GM18508 (cell line): Measurements from ENCODE around the gene IFRD2.

Experiments used
- ATAC-seq: cut with Tn5 transposase; IDR thresholded peaks from one replicate; pipeline ENCODE4 v1.9.1; 2021; ENCODE audit warnings: moderate number of reproducible peaks; ENCODE audit not compliant: insufficient read depth, unreplicated experiment

Gene IFRD2, protein sequence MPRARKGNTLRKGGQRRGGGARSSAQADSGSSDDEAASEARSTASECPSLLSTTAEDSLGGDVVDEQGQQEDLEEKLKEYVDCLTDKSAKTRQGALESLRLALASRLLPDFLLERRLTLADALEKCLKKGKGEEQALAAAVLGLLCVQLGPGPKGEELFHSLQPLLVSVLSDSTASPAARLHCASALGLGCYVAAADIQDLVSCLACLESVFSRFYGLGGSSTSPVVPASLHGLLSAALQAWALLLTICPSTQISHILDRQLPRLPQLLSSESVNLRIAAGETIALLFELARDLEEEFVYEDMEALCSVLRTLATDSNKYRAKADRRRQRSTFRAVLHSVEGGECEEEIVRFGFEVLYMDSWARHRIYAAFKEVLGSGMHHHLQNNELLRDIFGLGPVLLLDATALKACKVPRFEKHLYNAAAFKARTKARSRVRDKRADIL

DNA sequence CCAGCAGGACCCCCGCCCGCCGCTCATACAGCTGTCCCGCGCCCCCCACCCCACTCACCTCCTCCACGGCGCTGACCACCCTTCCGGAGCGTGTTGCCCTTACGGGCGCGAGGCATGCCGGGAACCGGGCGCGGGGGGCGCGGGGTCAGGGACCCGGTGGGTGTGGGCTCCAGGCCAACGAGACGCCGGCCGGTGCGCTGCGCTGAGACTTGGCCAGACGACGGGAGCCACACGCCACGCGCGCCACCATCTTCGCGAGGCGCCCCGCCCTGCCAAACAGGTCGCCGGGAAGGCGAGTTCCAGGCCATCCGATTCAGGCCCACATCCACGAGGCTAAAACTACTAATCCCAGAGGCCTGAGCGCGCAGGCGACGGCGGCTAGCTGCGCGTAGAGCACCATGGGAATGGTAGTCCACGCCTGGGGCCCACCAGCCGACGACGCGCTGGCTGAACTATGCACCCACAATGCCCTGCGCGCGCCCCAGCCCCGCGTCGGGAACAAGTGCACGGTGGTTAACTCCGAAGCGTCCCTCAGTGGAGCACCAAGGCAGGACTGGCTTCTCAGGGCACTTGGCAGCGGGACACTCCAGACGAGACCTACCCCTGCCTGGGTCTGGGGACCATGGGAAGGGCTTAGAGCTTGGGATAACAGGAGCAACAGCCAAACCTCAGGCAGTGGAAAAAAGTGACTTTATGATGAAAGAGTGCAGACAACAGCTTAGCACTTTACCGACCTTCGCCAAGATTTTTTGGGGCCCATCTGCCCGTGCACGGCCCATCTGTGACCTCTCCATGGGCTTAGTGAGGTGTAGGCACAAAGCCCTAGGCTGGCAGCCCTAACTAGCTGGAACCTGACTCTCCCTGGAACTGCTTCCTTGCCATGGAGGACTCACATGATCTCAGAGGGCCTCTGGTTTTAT lies at the start of gene IFRD2:
TSS of gene IFRD2 (minus strand) at position 271 of the 920 bp plus-strand sequence. CDS start at position 116, 155 bp downstream.
- peak; percentile 76 for ATAC-seq

DNA sequence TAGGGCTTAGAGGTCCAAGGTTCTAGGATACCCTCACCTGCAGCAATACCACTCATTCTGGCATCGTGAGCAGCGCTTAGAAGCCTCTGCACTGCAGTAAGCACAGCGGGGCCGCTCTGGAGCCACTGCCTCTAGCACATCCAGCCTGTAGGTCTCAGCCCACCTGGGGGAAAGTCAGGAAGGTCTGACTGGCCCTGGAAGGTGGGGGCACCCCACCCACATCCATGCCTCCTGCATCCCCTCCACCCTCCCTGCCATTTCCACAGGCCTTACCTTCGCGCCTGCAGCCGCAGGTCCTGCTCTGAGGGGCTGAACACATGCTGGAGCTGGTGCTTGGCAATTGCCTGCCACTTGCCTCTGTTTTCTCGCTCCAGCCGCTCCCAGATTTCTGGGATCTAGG lies 49.3 kb upstream of the IFRD2 start:
- ATAC-seq, result no peak

- ATAC-seq, result no peak
Observed at GRCh38 chr3:50340448-50341329, 48.5 kb upstream of the IFRD2 start, which contains the start of gene RASSF1. RASSF1 (minus strand) TSS chr3:50340836; CDS start chr3:50340805, 31 bp downstream.

- ATAC-seq, result no peak
Observed at GRCh38 chr3:50340147-50340447, 47.9 kb upstream of the IFRD2 start.

- ATAC-seq, result no peak
Observed at GRCh38 chr3:50339485-50340146, 47.4 kb upstream of the IFRD2 start.

DNA sequence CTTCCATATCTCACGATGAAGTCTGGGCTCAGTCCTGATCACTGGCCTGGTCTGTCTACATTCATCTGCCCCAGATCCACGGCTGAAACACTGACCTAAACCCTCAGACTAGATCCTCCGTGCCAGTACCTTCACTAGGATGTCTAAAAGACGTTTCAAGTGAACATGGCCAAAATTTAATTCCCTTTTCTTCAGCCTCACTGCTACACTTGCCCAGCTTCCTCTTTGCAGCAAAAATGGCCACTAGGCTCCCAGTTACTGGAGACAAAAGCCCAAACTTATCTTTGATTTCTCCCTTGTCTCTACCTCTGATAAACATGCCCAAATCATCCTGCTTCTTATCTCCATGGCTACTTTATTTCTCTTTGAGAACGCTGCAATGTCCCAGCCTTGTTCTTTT lies 46.7 kb upstream of the IFRD2 start:
- ATAC-seq, result no peak

GRCh38 chr3:50337175-50337861 lies 45.1 kb upstream of the IFRD2 start:
- ATAC-seq, result peak; percentile 48

- peak; percentile 8 for ATAC-seq
Observed at GRCh38 chr3:50336452-50337174, 44.4 kb upstream of the IFRD2 start.

DNA sequence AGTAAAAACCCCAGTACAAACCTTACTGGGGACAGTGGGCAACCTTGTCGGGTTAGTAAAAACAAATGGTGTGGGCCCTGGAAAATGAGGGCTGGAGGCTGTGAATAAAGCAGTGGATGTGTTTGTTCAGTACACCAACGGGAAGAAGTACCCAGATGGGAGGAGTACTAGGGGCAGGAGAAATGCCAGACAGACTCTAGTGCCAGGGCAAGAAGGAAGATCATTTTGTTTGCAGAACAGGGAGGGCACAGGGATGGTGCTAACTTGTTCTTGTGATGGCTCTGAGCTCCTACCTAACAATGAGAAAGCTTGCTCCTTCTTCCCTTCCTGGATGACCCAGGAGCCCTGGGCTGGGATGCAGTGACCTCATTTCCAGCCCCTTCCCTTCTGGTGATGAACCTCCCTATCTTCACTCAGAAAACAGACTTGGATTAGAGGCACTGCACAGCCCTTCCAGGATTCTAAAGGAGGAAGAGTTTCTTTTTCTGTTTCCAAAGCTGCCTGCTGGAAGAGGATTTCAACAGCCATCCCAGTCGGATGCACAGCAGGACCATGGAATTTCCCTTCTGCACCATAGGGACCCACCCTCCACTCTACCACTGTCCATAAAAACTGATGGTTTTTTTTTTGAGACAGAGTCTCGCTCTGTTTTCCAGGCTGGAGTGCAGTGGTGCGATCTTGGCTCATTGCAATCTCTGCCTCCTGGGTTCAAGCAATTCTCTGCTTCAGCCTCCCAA lies 42.3 kb upstream of the IFRD2 start:
- ATAC-seq, result no peak

DNA sequence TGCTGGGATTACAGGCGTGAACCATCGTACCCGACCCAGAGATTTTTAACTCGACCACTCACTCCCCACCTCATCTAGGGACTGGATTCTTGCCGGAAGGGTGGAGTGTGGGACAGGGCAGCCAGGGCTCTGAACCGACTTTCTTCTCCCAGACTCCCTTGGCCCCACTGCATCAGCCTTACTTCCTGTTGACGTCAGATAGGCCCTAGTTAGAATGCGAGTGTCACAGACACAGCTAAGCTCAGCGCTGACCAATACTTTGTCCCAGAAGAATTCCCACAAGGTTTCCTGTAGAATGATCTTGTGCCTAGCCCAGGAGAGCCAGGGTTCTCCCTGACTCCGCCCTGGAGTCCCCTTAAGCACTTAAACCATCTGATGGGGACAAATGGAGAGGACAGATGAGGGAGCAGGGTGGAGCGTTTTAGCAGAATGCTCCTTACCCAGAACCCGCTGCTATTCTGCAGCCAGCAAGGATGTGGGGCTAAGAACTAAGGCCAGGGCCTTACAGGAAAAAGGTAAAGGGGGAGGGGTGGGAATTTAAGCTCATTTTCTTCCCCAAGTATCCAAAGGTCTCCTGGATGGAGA lies 41.6 kb upstream of the IFRD2 start:
- ATAC-seq, result no peak

GRCh38 chr3:50331364-50331907 lies 39.2 kb upstream of the IFRD2 start:
- no peak for ATAC-seq

- ATAC-seq, result no peak
Observed at GRCh38 chr3:50330330-50330729, 38.1 kb upstream of the IFRD2 start.

GRCh38 chr3:50327943-50328691 lies 35.9 kb upstream of the IFRD2 start, which contains the start of gene TUSC2:
TUSC2 (minus strand) TSS chr3:50328223; CDS start chr3:50328099, 124 bp downstream.
- ATAC-seq, result peak; percentile 51

- ATAC-seq, result no peak
Observed at GRCh38 chr3:50327129-50327528, 34.9 kb upstream of the IFRD2 start.

DNA sequence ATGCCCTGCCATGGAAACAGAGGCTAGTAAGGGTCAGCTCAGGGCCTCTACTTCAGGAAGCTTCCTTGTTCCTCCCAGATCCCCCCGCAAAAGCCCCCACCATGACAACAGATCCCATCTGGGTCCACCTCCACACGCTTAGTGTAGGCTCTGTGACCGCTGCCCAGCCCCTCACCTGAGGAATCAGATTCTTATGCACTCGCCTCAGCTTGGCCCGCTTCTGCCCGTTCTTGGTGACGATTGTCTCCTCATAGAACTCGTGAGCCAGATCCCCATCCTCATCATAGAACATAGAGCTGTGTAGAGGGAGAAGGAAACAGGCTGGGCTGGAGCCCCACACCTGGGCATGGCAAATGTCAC lies 33.9 kb upstream of the IFRD2 start:
- ATAC-seq, result no peak

GRCh38 chr3:50325497-50326181 lies 33.4 kb upstream of the IFRD2 start:
- no peak for ATAC-seq
